ENCODE results near the gene C16orf54. TPM values are rescaled to one million over a fixed set of nuclear protein-coding genes. Genes with fewer than 3 reads are reported as not detected.

The C16orf54 gene
- total and polyA plus RNA-seq, 9 of the 15 experiments (the other 6 are each of a cell fraction or from before 2014, with no cell fraction given): 0.09 TPM; not detected in 8

GRCh38 chr16:29790183-29790948 is 44.6 kb upstream of the C16orf54 start, which contains the start of gene KIF22 (continued):
- TF ChIP-seq ATF4 (CRISPR knock-in tag; IDR thresholded peaks at IDR 0.05) (0 out of 2 replicates have a peak, but pooled peaks have one; percentile 54), ZNF324 (CRISPR knock-in tag; IDR thresholded peaks at IDR 0.05) (0 out of 2 replicates have a peak, but pooled peaks have one; percentile 7), NR3C1 (CRISPR knock-in tag; IDR thresholded peaks at IDR 0.05) (no peak), ZBTB11 (CRISPR knock-in tag; IDR thresholded peaks at IDR 0.05) (peak; percentile 94 to 99 (median 98)), ZNF318 (IDR thresholded peaks at IDR 0.05; ENCODE audit: borderline replicate concordance in 1 of 2, low read depth in 1 of 2) (no peak), TAF9B (IDR thresholded peaks at IDR 0.05; ENCODE audit: partially characterized antibody) (peak; percentile 86), SIN3A (IDR thresholded peaks at IDR 0.05; ENCODE audit: borderline replicate concordance in 2 of 2, control insufficient read depth in 1 of 2, low read depth in 2 of 2, low read length in 2 of 2) (peak; percentile 58 to 82; a peak in 3 of 4 replicates), FOXM1 (IDR thresholded peaks at IDR 0.05; ENCODE audit: low read depth) (peak; percentile 87), FOXM1 (CRISPR knock-in tag; IDR thresholded peaks at IDR 0.05; ENCODE audit: low read depth) (peak; percentile 67; the same call in 1 of the 2 replicates), PHF8 (IDR thresholded peaks at IDR 0.05; ENCODE audit: borderline replicate concordance, low read length) (peak; percentile 94), RAD21 (CRISPR knock-in tag; conservative IDR thresholded peaks at IDR 0.05 in 1 of 2, IDR thresholded peaks at IDR 0.05 in 1 of 2) (peak; percentile 60 to 62), MCM7 (IDR thresholded peaks at IDR 0.05) (no peak), RNF2 (IDR thresholded peaks at IDR 0.05) (peak; percentile 80)
